SIG-M5 treated with dmso at 0.1 percent for 504 hours (cell line): ENCODE measurements around the gene CTRB1.
"Not testable (repeated sequence)": the region's sequence is repeated elsewhere in the genome, so short reads cannot be mapped to it uniquely, and the experiment has no call there.

Experiments used
- DNase-seq: peaks from one replicate; lab custom pipeline; 2025; ENCODE audit not compliant: unreplicated experiment; lab: John Stamatoyannopoulos, UW

CTRB1 gene

GRCh38 chr16:75267631-75268264 lies 49.0 kb downstream of the CTRB1 start:
- no peak for DNase-seq

GRCh38 chr16:75269358-75269757 lies 50.6 kb downstream of the CTRB1 start:
- DNase-seq = not testable (repeated sequence)

- no peak for DNase-seq
These were observed 52.8 kb downstream of the CTRB1 start for GRCh38 chr16:75271441-75272096.

GRCh38 chr16:75272097-75272551 lies 53.3 kb downstream of the CTRB1 start:
- DNase-seq = no peak

GRCh38 chr16:75272629-75273028 lies 53.8 kb downstream of the CTRB1 start:
- DNase-seq = not testable (repeated sequence)

- DNase-seq = no peak
These were observed 54.5 kb downstream of the CTRB1 start for GRCh38 chr16:75273054-75273925.
